GM10266 (cell line): ENCODE results near the gene CDKL1.

ENCODE experiments used
- DNase-seq: peaks from one replicate; pipeline ENCODE4 v3.0.0; 2012; ENCODE audit errors: extremely low spot score
- CTCF ChIP-seq: IDR thresholded peaks from 2 replicates; pipeline ENCODE4 v1.5.1; 2012; ENCODE audit warnings: mild to moderate bottlenecking, low read depth; ENCODE audit not compliant: control insufficient read depth, insufficient read depth; ENCODE audit errors: missing control alignments

Gene CDKL1

GRCh38 chr14:50417853-50418252 lies 21.2 kb upstream of the CDKL1 start:
- DNase-seq = no peak
- no peak for TF ChIP-seq CTCF

- no peak for TF ChIP-seq CTCF
- no peak for DNase-seq
Measured at GRCh38 chr14:50410921-50411320, 14.2 kb upstream of the CDKL1 start.

GRCh38 chr14:50410071-50410470 lies 13.4 kb upstream of the CDKL1 start:
- no peak for TF ChIP-seq CTCF

DNA sequence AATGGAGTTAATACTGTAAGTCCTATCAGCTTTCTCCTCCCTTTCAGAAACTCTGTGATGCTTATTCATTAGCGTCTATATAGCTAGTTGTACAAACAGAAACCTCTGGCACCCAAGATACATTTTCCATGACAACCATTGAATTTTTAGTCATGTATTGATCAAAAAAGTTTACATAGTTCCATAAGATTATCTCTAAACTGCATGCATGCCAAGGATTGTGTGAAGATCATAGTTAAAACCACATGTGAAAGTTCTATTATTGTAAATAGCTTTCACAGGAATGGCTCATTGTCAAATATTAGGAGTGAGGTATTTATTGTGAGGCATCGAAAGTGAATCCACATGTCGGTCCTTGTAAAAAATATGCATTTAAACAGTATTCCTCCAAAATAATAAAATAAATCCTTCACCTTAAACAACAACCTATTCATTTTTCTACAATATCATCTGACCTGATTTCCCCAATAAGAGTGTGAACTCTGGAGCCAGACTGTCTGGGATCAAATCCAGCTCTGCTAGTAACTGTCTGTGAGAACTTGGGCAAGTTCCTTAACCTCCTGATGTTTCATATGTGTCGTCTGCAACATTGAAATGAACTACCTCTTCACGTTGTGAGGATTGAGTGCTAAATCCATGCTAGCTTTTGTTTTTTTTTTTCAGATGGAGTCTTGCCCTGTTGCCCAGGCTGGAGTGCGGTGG lies 10.6 kb upstream of the CDKL1 start:
- TF ChIP-seq CTCF = no peak
- DNase-seq = no peak

More at GRCh38 chr14:50410071-50410470, 13.4 kb upstream of the CDKL1 start:
- DNase-seq = no peak

DNA sequence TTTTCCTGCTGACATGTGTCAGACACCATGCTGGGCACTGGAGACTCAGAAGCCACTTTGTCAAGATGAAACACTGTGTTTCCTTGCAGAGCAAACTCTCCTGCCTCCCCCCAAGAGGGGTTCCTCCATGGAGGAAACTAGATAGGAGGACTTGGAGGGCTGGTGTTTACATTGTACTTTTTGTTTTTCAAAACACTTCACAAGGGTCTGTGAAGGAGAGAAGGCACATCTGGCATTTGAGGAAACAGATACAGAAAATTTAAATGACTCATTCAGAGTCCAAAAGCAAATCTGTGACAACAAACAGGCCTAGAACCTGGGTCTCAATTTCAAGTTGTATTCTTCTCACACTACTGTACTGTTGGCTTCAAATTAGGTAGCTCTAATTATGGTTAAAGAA lies 6.7 kb upstream of the CDKL1 start:
- DNase-seq = no peak
- no peak for TF ChIP-seq CTCF

DNA sequence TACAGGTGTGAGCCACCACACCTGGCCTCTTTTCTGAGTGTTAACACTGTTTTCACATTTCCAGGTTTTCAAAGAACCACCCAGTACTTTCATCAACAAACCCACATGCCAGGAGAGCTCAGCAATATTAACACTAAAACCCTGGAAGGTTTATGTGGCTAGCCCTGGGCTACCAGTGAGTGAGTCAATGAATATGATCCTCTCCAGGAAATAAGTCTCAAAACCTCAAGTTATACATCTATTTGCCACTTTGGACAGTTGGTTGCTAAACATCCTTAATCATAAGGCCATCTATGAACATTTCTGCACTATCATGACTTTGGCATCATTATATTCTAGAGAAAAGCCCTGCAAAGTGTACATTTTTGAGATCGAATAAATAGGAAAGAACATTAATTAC lies 6.3 kb upstream of the CDKL1 start:
- DNase-seq = no peak
- no peak for TF ChIP-seq CTCF

GRCh38 chr14:50400461-50400860 lies 3.8 kb upstream of the CDKL1 start:
- no peak for TF ChIP-seq CTCF
- no peak for DNase-seq
